Adrenal gland (tissue), 5 donors: ENCODE data around the gene RAB25.

Experiments used
- POLR2A ChIP-seq, 2 donors: fragments of 450-650 bp; IDR thresholded peaks; one replicate each; pipeline ENCODE4 v1.6.1; 2017; ENCODE audit warnings: antibody characterized with exemption in 2 of 2, mild to moderate bottlenecking in 2 of 2, moderate library complexity in 1 of 2
- TF ChIP-seq, protein P1 (sequence below), 6 experiments: fragments of 450-650 bp in 4 of 6; fragments of 200-600 bp in 2 of 6; sonication (generic) in 1 of 6; IDR thresholded peaks; 1 replicate in 5 of 6; 2 replicates in 1 of 6; pipeline versions ENCODE4 v1.5.1 to v1.8.0; 2016 to 2021; ENCODE audit warnings: antibody characterized with exemption in 6 of 6, mild to moderate bottlenecking in 2 of 6, moderate library complexity in 1 of 6
- donor health status: DM: no; HTN: no; CAD: no.

DNA sequence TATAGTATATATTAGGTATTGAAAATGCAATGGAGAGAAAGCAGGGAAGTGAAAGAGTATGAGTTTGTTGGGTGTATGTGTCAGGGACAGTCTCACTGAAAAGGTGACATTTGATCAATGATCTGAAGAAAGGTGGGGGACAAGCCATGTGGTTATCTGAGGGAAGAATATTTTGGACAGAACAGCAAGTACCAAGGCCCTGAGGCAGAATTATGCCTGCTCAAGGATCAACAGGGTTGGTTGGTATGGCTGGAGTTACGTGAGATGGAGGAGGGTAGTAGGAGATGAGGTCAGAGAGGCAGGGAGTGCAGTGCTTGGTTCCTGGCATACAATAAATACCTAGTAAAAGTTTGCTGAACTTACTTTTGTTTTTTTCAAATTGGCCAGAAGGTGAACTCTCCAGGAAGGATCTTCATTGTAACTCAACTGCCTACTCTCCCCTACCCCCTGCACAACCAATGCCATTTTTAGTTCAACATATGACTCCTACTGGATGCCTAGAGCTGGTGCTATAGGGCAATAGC, 4.6 kb upstream of the RAB25 start:
- TF ChIP-seq, protein P1, sequence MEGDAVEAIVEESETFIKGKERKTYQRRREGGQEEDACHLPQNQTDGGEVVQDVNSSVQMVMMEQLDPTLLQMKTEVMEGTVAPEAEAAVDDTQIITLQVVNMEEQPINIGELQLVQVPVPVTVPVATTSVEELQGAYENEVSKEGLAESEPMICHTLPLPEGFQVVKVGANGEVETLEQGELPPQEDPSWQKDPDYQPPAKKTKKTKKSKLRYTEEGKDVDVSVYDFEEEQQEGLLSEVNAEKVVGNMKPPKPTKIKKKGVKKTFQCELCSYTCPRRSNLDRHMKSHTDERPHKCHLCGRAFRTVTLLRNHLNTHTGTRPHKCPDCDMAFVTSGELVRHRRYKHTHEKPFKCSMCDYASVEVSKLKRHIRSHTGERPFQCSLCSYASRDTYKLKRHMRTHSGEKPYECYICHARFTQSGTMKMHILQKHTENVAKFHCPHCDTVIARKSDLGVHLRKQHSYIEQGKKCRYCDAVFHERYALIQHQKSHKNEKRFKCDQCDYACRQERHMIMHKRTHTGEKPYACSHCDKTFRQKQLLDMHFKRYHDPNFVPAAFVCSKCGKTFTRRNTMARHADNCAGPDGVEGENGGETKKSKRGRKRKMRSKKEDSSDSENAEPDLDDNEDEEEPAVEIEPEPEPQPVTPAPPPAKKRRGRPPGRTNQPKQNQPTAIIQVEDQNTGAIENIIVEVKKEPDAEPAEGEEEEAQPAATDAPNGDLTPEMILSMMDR (IDR thresholded peaks at IDR 0.05), result no peak
- TF ChIP-seq POLR2A (IDR thresholded peaks at IDR 0.05), result no peak
